ENCODE measurements around the gene MRPL44.

MRPL44 gene

GRCh38 chr2:223923976-223924375 lies 33.3 kb upstream of the MRPL44 start:
- H3K79me2 ChIP-seq (ENCODE audit: control insufficient read depth, insufficient read depth, low read length, unreplicated experiment): peaks cover 81% of the 10 kb centered on the region
- H3K36me3 ChIP-seq (ENCODE audit: insufficient read depth, low read length): 0 out of 2 replicates have a peak, but pooled peaks cover 10% of the 10 kb centered on the region
- H2AFZ ChIP-seq (ENCODE audit: low read length, unreplicated experiment): no peak overlapping the region
- H3K27ac ChIP-seq (ENCODE audit: low read depth, low read length): peak overlapping the region; percentile 39; the same call in 1 of the 2 replicates
- H3K4me3 ChIP-seq (ENCODE audit: low read depth, low read length): no peak overlapping the region
- peaks cover 49% of the 10 kb centered on the region for H3K4me1 ChIP-seq (ENCODE audit: control insufficient read depth, insufficient read depth, low read length, unreplicated experiment)
- H3K27me3 ChIP-seq (ENCODE audit: insufficient read depth, low read length): no peaks in the 10 kb centered on the region

DNA sequence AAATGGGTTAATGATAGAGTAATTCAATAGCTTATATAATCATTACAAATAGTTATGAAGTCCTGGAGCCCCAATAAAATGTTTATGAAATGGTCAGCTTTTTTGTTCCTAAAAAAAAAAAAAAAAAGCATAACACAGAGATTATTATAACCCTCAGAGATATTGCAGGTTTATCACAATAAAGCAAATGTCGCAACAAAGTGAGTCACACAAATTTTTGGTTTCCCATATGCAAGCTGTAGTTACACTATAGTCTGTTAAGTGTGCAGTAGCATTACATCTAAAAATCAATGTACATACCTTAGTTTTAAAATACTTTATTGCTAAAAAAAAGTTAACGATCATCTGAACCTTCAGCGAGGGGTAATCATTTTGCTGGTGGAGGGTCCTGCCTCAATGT lies 32.2 kb upstream of the MRPL44 start:
- H3K4me3 ChIP-seq (ENCODE audit: low read depth, low read length): no peak overlapping the region
- 0 out of 2 replicates have a peak, but pooled peaks cover 10% of the 10 kb centered on the region for H3K36me3 ChIP-seq (ENCODE audit: insufficient read depth, low read length)
- H3K27ac ChIP-seq (ENCODE audit: low read depth, low read length): no peak overlapping the region
- no peak overlapping the region for H2AFZ ChIP-seq (ENCODE audit: low read length, unreplicated experiment)
- H3K79me2 ChIP-seq (ENCODE audit: control insufficient read depth, insufficient read depth, low read length, unreplicated experiment): peaks cover 79% of the 10 kb centered on the region
- H3K27me3 ChIP-seq (ENCODE audit: insufficient read depth, low read length): no peaks in the 10 kb centered on the region
- H3K4me1 ChIP-seq (ENCODE audit: control insufficient read depth, insufficient read depth, low read length, unreplicated experiment): peaks cover 41% of the 10 kb centered on the region

GRCh38 chr2:223928113-223929006 lies 28.9 kb upstream of the MRPL44 start:
- H3K27ac ChIP-seq (ENCODE audit: low read depth, low read length): no peak overlapping the region
- peaks cover 25% of the 10 kb centered on the region for H3K4me1 ChIP-seq (ENCODE audit: control insufficient read depth, insufficient read depth, low read length, unreplicated experiment)
- 0 out of 2 replicates have a peak, but pooled peaks cover 10% of the 10 kb centered on the region for H3K36me3 ChIP-seq (ENCODE audit: insufficient read depth, low read length)
- no peak overlapping the region for H3K4me3 ChIP-seq (ENCODE audit: low read depth, low read length)
- H3K79me2 ChIP-seq (ENCODE audit: control insufficient read depth, insufficient read depth, low read length, unreplicated experiment): peaks cover 81% of the 10 kb centered on the region
- no peak overlapping the region for H2AFZ ChIP-seq (ENCODE audit: low read length, unreplicated experiment)
- H3K27me3 ChIP-seq (ENCODE audit: insufficient read depth, low read length): no peaks in the 10 kb centered on the region

DNA sequence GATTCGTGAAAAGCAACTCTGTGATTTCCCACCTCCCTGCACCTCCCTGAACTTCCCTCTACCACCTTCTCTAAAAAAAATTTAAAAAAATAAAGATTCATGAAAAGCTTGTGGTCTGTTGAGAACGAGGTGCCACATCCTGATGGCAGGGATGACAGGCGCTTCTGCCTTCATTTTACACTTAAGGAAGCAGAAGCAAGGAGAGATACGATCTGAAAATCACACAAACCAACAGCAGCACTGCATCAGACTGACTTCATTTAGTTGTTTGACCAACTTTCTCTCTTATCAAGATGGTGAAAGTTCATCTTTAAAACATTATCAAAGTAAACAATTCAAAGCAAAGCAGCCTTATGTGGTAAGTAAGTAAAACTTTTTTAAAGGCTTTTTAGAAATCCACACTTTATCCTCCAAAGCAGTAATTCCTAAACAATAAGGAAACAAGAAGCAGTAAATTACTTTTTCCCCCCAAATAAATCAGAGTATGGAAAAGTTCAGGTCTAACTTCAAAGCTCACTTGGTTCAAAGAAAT lies 27.6 kb upstream of the MRPL44 start:
- Histone ChIP-seq H3K27ac (ENCODE audit: low read depth, low read length) (no peak overlapping the region), H3K79me2 (ENCODE audit: control insufficient read depth, insufficient read depth, low read length, unreplicated experiment) (peaks cover 82% of the 10 kb centered on the region), H3K4me3 (ENCODE audit: low read depth, low read length) (no peak overlapping the region), H3K4me1 (ENCODE audit: control insufficient read depth, insufficient read depth, low read length, unreplicated experiment) (peaks cover 22% of the 10 kb centered on the region), H2AFZ (ENCODE audit: low read length, unreplicated experiment) (no peak overlapping the region), H3K36me3 (ENCODE audit: insufficient read depth, low read length) (0 out of 2 replicates have a peak, but pooled peaks cover 10% of the 10 kb centered on the region), H3K27me3 (ENCODE audit: insufficient read depth, low read length) (no peaks in the 10 kb centered on the region)

- no peaks in the 10 kb centered on the region for H3K27me3 ChIP-seq (ENCODE audit: insufficient read depth, low read length)
- H3K36me3 ChIP-seq (ENCODE audit: insufficient read depth, low read length): 0 out of 2 replicates have a peak, but pooled peaks cover 10% of the 10 kb centered on the region
- H3K27ac ChIP-seq (ENCODE audit: low read depth, low read length): no peak overlapping the region
- H3K4me3 ChIP-seq (ENCODE audit: low read depth, low read length): no peak overlapping the region
- H3K79me2 ChIP-seq (ENCODE audit: control insufficient read depth, insufficient read depth, low read length, unreplicated experiment): peaks cover 82% of the 10 kb centered on the region
- H3K4me1 ChIP-seq (ENCODE audit: control insufficient read depth, insufficient read depth, low read length, unreplicated experiment): peaks cover 22% of the 10 kb centered on the region
- no peak overlapping the region for H2AFZ ChIP-seq (ENCODE audit: low read length, unreplicated experiment)
Measured at GRCh38 chr2:223930103-223930976, 26.9 kb upstream of the MRPL44 start.

GRCh38 chr2:223932816-223933800 lies 24.2 kb upstream of the MRPL44 start:
- H3K27ac ChIP-seq (ENCODE audit: low read depth, low read length): no peak overlapping the region
- H3K4me1 ChIP-seq (ENCODE audit: control insufficient read depth, insufficient read depth, low read length, unreplicated experiment): peaks cover 37% of the 10 kb centered on the region
- peaks cover 94% of the 10 kb centered on the region for H3K79me2 ChIP-seq (ENCODE audit: control insufficient read depth, insufficient read depth, low read length, unreplicated experiment)

DNA sequence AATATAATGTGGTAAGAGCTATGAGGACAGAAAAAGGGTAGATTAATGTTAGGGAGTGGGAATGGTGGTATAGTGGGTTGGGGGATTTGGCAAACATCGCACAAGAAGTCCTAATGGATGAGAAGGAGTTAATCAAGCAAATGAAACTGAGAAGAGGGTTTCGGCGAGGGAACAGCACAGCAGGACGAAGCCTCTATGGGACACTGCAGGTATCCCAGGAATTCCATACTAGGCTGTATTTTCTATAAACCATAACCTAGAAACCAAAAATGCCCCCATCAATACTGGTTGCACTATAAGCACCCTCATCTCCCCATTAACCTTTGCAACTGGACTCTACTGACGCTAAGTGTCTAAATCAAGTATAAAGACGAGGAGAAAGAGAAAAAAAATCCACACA lies 22.4 kb upstream of the MRPL44 start:
- peaks cover 96% of the 10 kb centered on the region for H3K79me2 ChIP-seq (ENCODE audit: control insufficient read depth, insufficient read depth, low read length, unreplicated experiment)

More at GRCh38 chr2:223932816-223933800, 24.2 kb upstream of the MRPL44 start:
- Histone ChIP-seq H2AFZ (ENCODE audit: low read length, unreplicated experiment) (no peak overlapping the region), H3K27me3 (ENCODE audit: insufficient read depth, low read length) (no peaks in the 10 kb centered on the region), H3K4me3 (ENCODE audit: low read depth, low read length) (no peak overlapping the region), H3K36me3 (ENCODE audit: insufficient read depth, low read length) (no peaks in the 10 kb centered on the region)

GRCh38 chr2:223935459-223936125 lies 21.7 kb upstream of the MRPL44 start:
- Histone ChIP-seq H3K27ac (ENCODE audit: low read depth, low read length) (no peak overlapping the region), H3K79me2 (ENCODE audit: control insufficient read depth, insufficient read depth, low read length, unreplicated experiment) (peaks cover 96% of the 10 kb centered on the region), H3K27me3 (ENCODE audit: insufficient read depth, low read length) (no peaks in the 10 kb centered on the region), H3K4me3 (ENCODE audit: low read depth, low read length) (no peak overlapping the region), H3K4me1 (ENCODE audit: control insufficient read depth, insufficient read depth, low read length, unreplicated experiment) (peaks cover 46% of the 10 kb centered on the region), H3K36me3 (ENCODE audit: insufficient read depth, low read length) (peaks cover 10% of the 10 kb centered on the region; the same call in 1 of the 2 replicates), H2AFZ (ENCODE audit: low read length, unreplicated experiment) (no peak overlapping the region)

More for the DNA sequence above, 22.4 kb upstream of the MRPL44 start:
- H3K27ac ChIP-seq (ENCODE audit: low read depth, low read length): no peak overlapping the region
- peaks cover 45% of the 10 kb centered on the region for H3K4me1 ChIP-seq (ENCODE audit: control insufficient read depth, insufficient read depth, low read length, unreplicated experiment)
- H3K27me3 ChIP-seq (ENCODE audit: insufficient read depth, low read length): no peaks in the 10 kb centered on the region
- no peak overlapping the region for H2AFZ ChIP-seq (ENCODE audit: low read length, unreplicated experiment)
- H3K36me3 ChIP-seq (ENCODE audit: insufficient read depth, low read length): peaks cover 6% of the 10 kb centered on the region; the same call in 1 of the 2 replicates
- no peak overlapping the region for H3K4me3 ChIP-seq (ENCODE audit: low read depth, low read length)

- no peak overlapping the region for H3K4me3 ChIP-seq (ENCODE audit: low read depth, low read length)
- no peak overlapping the region for H2AFZ ChIP-seq (ENCODE audit: low read length, unreplicated experiment)
Measured at GRCh38 chr2:223936862-223937326, 20.4 kb upstream of the MRPL44 start.

More at GRCh38 chr2:223936862-223937326, 20.4 kb upstream of the MRPL44 start:
- H3K4me1 ChIP-seq (ENCODE audit: control insufficient read depth, insufficient read depth, low read length, unreplicated experiment): peaks cover 53% of the 10 kb centered on the region
- H3K27ac ChIP-seq (ENCODE audit: low read depth, low read length): peak overlapping the region; percentile 3; the same call in 1 of the 2 replicates
- H3K79me2 ChIP-seq (ENCODE audit: control insufficient read depth, insufficient read depth, low read length, unreplicated experiment): peaks cover 92% of the 10 kb centered on the region
- peaks cover 10% of the 10 kb centered on the region; the same call in 1 of the 2 replicates for H3K36me3 ChIP-seq (ENCODE audit: insufficient read depth, low read length)
- no peaks in the 10 kb centered on the region for H3K27me3 ChIP-seq (ENCODE audit: insufficient read depth, low read length)
